ENCODE data around the gene IL9R. TPM values are rescaled to one million over a fixed set of nuclear protein-coding genes. Genes with fewer than 3 reads are reported as not detected.

Gene IL9R
- total RNA-seq: 0.15 TPM in 1 of 2 replicates, not detected in the other

GRCh38 chrX:155997436-155997835, at the start of gene IL9R:
Gene IL9R, plus strand, starts transcription at chrX:155997696. Its CDS starts 64 bp downstream, at chrX:155997760.

Other genes with a start within 250 kb of the IL9R start
- 40.9 and 42.9 TPM in 2 replicates for gene VAMP7, start 116.4 kb upstream of the IL9R start, total RNA-seq

Data from epithelial cell of umbilical artery (primary cell).